ENCODE measurements around the gene LYPD6.

DNA sequence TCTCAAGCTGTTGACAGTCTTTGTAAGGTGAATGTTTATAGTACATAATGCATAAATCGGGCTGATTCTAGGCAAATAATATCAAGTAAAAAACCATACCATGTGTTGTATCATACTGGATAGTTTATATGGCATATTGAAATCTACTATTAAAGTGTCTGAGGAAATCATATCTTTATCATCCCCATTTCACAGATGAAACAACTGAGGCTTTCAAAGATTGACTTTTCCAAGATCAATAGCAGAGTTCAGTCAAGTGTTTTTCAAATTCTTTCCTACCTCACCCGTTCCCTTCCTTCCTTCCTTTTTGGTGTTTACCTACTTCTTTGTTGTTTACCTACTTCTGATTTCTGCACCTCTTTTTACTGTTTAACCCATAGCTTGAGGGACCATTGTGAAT lies 2.0 kb downstream of the LYPD6 start:
- no peak for TF ChIP-seq POLR2AphosphoS5 (IDR thresholded peaks at IDR 0.05; ENCODE audit: low read depth)
- TF ChIP-seq, protein P1, sequence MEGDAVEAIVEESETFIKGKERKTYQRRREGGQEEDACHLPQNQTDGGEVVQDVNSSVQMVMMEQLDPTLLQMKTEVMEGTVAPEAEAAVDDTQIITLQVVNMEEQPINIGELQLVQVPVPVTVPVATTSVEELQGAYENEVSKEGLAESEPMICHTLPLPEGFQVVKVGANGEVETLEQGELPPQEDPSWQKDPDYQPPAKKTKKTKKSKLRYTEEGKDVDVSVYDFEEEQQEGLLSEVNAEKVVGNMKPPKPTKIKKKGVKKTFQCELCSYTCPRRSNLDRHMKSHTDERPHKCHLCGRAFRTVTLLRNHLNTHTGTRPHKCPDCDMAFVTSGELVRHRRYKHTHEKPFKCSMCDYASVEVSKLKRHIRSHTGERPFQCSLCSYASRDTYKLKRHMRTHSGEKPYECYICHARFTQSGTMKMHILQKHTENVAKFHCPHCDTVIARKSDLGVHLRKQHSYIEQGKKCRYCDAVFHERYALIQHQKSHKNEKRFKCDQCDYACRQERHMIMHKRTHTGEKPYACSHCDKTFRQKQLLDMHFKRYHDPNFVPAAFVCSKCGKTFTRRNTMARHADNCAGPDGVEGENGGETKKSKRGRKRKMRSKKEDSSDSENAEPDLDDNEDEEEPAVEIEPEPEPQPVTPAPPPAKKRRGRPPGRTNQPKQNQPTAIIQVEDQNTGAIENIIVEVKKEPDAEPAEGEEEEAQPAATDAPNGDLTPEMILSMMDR (IDR thresholded peaks at IDR 0.05; ENCODE audit: insufficient read depth, low read length), result no peak
- no peak for TF ChIP-seq SPI1 (IDR thresholded peaks at IDR 0.05; ENCODE audit: borderline replicate concordance, low read depth)
- TF ChIP-seq, protein P2, sequence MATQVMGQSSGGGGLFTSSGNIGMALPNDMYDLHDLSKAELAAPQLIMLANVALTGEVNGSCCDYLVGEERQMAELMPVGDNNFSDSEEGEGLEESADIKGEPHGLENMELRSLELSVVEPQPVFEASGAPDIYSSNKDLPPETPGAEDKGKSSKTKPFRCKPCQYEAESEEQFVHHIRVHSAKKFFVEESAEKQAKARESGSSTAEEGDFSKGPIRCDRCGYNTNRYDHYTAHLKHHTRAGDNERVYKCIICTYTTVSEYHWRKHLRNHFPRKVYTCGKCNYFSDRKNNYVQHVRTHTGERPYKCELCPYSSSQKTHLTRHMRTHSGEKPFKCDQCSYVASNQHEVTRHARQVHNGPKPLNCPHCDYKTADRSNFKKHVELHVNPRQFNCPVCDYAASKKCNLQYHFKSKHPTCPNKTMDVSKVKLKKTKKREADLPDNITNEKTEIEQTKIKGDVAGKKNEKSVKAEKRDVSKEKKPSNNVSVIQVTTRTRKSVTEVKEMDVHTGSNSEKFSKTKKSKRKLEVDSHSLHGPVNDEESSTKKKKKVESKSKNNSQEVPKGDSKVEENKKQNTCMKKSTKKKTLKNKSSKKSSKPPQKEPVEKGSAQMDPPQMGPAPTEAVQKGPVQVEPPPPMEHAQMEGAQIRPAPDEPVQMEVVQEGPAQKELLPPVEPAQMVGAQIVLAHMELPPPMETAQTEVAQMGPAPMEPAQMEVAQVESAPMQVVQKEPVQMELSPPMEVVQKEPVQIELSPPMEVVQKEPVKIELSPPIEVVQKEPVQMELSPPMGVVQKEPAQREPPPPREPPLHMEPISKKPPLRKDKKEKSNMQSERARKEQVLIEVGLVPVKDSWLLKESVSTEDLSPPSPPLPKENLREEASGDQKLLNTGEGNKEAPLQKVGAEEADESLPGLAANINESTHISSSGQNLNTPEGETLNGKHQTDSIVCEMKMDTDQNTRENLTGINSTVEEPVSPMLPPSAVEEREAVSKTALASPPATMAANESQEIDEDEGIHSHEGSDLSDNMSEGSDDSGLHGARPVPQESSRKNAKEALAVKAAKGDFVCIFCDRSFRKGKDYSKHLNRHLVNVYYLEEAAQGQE (IDR thresholded peaks at IDR 0.05; ENCODE audit: insufficient replicate concordance, low read depth), result no peak
- TF ChIP-seq GABPA (IDR thresholded peaks at IDR 0.05; ENCODE audit: low read depth), result no peak

Measured in HL-60 (cell line).